Activated CD4-positive, alpha-beta T cell treated with anti-CD3 and anti-CD28 coated beads, Interleukin-2, Interleukin-4, amounts not matched to agents 100 ng/mL and 50 ng/mL, durations not matched to agents 16 hours and 8 hours (primary cell): ENCODE measurements around the gene ANKRD1.
"Not testable (repeated sequence)": the region's sequence is repeated elsewhere in the genome, so short reads cannot be mapped to it uniquely, and the experiment has no call there.

Experiments used
- DNase-seq: peaks from one replicate; pipeline ENCODE4 v3.0.0-alpha.2; 2020; ENCODE audit warnings: low spot score

The ANKRD1 gene

GRCh38 chr10:90912174-90912573 is 8.7 kb downstream of the ANKRD1 start:
- no peak for DNase-seq

GRCh38 chr10:90911133-90912051 is 9.5 kb downstream of the ANKRD1 start:
- DNase-seq = peak; percentile 64

- DNase-seq = peak; percentile 21
Measured at GRCh38 chr10:90906596-90906995, 14.3 kb downstream of the ANKRD1 start.

GRCh38 chr10:90905925-90906324 is 15.0 kb downstream of the ANKRD1 start:
- peak; percentile 66 for DNase-seq

GRCh38 chr10:90896916-90897315 is 24.0 kb downstream of the ANKRD1 start:
- DNase-seq = not testable (repeated sequence)

GRCh38 chr10:90893190-90893589 is 27.7 kb downstream of the ANKRD1 start:
- no peak for DNase-seq

- DNase-seq = no peak
Measured at GRCh38 chr10:90890347-90890746, 30.5 kb downstream of the ANKRD1 start.

- DNase-seq = no peak
Measured at GRCh38 chr10:90889636-90890035, 31.3 kb downstream of the ANKRD1 start.

GRCh38 chr10:90888387-90888786 is 32.5 kb downstream of the ANKRD1 start:
- no peak for DNase-seq

GRCh38 chr10:90887555-90887954 is 33.3 kb downstream of the ANKRD1 start:
- DNase-seq = no peak

- DNase-seq = no peak
Measured at GRCh38 chr10:90885176-90885575, 35.7 kb downstream of the ANKRD1 start.

- no peak for DNase-seq
Measured at GRCh38 chr10:90884431-90884830, 36.5 kb downstream of the ANKRD1 start.

GRCh38 chr10:90880059-90880719 is 40.7 kb downstream of the ANKRD1 start:
- not testable (repeated sequence) for DNase-seq

- DNase-seq = no peak
Measured at GRCh38 chr10:90879062-90879461, 41.8 kb downstream of the ANKRD1 start.

- DNase-seq = peak; percentile 82
Measured at GRCh38 chr10:90872648-90873020, 48.3 kb downstream of the ANKRD1 start.

GRCh38 chr10:90871766-90872647 is 48.9 kb downstream of the ANKRD1 start, which contains the start of gene RPP30:
Gene RPP30 (plus strand): TSS chr10:90871974. CDS start chr10:90871987, 13 bp downstream.
- peak; percentile 86 for DNase-seq

GRCh38 chr10:90871279-90871765 is 49.6 kb downstream of the ANKRD1 start:
- DNase-seq = peak; percentile 72

GRCh38 chr10:90866050-90866598 is 54.8 kb downstream of the ANKRD1 start:
- no peak for DNase-seq

- no peak for DNase-seq
Measured at GRCh38 chr10:90865401-90865800, 55.5 kb downstream of the ANKRD1 start.

GRCh38 chr10:90862908-90863514 is 57.9 kb downstream of the ANKRD1 start:
- DNase-seq = no peak
